ENCODE measurements around the gene UFC1. TPM values are rescaled to one million over a fixed set of nuclear protein-coding genes. Genes with fewer than 3 reads are reported as not detected.

The UFC1 gene
- total and polyA plus RNA-seq, 2 donors from 2014 or later, result 96.9 to 175 TPM

DNA sequence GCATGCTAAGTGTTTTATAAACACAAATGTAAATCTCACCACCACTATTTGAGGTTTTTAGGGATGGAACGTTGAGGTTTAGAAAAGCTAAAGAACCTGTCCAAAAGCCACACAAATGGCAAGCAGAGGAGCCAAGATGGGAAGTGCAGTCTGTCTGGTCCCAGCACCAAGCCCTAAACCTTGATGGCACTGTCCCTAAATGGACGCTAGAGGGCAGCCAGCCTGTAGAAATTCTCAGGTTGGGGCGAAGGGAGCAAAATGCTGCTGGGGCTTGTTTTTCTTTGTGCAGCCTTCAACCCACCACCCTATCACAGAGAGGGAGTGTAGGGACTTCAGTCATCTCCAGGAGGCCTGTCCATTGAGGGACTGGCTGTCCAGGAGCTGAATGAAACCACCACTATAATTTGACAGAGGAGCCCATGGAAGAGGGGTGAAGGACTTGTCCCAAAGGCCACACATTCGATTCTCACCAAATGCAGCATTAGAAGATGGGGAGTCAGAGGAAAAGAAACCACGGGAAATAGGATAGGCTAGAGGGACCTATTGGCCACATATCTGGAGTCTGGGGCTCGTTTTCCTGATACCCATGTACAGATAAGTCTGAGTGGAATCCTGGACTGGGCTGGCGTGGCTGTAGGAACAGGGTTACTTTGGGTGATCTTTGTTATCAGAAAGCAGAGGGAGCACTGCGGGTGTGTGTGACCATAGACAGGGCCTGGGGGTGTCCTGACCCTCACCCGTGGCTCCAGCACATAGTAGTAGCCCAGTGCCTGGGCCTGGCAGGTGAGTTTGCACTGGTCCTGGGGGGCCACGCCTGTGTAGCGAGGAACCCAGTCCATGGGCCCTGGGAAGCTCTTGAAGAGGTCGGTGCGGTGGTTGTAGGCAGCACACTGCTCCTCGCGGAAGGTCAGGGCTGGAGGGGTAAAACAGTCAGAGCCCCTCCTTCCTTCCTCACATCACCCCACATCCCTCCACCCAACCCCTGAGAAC, 39.0 kb downstream of the UFC1 start:
- FAIRE-seq, result no peak
- peaks cover 0 to 7% (median 5%) of the 10 kb centered on the region in 3 donors for H3K4me1 ChIP-seq (ENCODE audit: control insufficient read depth in 2 of 3, insufficient read depth in 2 of 3, low read depth in 1 of 3, low read length in 3 of 3)

DNA sequence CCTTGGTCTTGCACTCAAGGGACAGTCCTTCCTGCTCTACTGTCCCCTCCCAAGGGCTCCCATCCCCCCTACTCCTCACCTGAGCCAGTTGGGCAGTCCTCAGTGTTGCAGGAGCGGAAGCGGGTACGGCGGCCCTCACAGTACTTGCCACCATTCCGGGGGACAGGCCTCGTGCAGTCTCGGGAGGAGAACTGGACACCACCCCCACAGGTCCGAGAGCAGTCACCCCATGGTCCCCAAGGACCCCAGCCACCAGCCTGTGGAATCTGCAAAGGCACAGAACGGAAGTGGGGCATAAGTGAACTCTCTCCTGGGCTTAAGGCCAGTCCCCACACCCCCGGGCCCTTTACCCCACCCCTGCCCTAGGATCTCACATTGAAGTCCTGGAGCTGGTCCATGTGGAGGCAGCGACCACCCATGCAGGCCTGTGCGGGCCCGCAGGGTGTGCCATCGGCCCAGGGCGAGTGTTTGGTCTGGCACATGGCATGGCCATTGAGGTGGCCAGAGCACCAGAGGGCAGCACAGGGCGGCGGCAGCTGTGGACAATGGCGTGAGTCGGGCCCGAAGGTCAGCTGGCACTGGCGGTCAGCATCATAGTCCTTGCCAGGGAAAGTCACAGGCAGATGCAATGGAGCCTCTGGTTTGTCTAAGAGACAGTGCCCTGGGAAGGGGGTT, 39.9 kb downstream of the UFC1 start:
- DNase-seq (peak in 1 of 5 donors; percentile 68), FAIRE-seq (no peak)
- H3K27ac ChIP-seq (ENCODE audit: low read depth in 2 of 2, low read length in 2 of 2), result no peak overlapping the region
- intact Hi-C loops (cut with DNase I), result no loop called here
- no peaks in the 10 kb centered on the region for H3K9me3 ChIP-seq (ENCODE audit: control insufficient read depth in 2 of 3, insufficient read depth in 1 of 3, low read length in 3 of 3)
- H3K4me1 ChIP-seq (ENCODE audit: control insufficient read depth in 2 of 3, insufficient read depth in 2 of 3, low read depth in 1 of 3, low read length in 3 of 3), result peaks cover 0 to 14% (median 5%) of the 10 kb centered on the region in 3 donors
- no peak overlapping the region for H3K9ac ChIP-seq (ENCODE audit: low read length in 3 of 3)
- TF ChIP-seq, protein P1, sequence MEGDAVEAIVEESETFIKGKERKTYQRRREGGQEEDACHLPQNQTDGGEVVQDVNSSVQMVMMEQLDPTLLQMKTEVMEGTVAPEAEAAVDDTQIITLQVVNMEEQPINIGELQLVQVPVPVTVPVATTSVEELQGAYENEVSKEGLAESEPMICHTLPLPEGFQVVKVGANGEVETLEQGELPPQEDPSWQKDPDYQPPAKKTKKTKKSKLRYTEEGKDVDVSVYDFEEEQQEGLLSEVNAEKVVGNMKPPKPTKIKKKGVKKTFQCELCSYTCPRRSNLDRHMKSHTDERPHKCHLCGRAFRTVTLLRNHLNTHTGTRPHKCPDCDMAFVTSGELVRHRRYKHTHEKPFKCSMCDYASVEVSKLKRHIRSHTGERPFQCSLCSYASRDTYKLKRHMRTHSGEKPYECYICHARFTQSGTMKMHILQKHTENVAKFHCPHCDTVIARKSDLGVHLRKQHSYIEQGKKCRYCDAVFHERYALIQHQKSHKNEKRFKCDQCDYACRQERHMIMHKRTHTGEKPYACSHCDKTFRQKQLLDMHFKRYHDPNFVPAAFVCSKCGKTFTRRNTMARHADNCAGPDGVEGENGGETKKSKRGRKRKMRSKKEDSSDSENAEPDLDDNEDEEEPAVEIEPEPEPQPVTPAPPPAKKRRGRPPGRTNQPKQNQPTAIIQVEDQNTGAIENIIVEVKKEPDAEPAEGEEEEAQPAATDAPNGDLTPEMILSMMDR (IDR thresholded peaks at IDR 0.05; ENCODE audit: borderline replicate concordance, extremely low read depth, insufficient read depth), result peak; percentile 33
- peaks cover 0 to 4% (median 0%) of the 10 kb centered on the region in 3 donors for H3K36me3 ChIP-seq (ENCODE audit: control insufficient read depth in 2 of 3, insufficient read depth in 3 of 3, low read length in 3 of 3)
- no peak overlapping the region for H3K4me3 ChIP-seq (ENCODE audit: low read length in 3 of 3)
- no peaks in the 10 kb centered on the region for H3K27me3 ChIP-seq (ENCODE audit: control insufficient read depth, insufficient read depth, low read length)

More for the DNA sequence above, 39.0 kb downstream of the UFC1 start:
- Histone ChIP-seq H3K27ac (ENCODE audit: low read depth in 2 of 2, low read length in 2 of 2) (no peak overlapping the region), H3K27me3 (ENCODE audit: control insufficient read depth, insufficient read depth, low read length) (no peaks in the 10 kb centered on the region), H3K9ac (ENCODE audit: low read length in 3 of 3) (no peak overlapping the region), H3K9me3 (ENCODE audit: control insufficient read depth in 2 of 3, insufficient read depth in 1 of 3, low read length in 3 of 3) (no peaks in the 10 kb centered on the region), H3K4me3 (ENCODE audit: low read length in 3 of 3) (no peak overlapping the region), H3K36me3 (ENCODE audit: control insufficient read depth in 2 of 3, insufficient read depth in 3 of 3, low read length in 3 of 3) (peaks cover 0 to 4% (median 0%) of the 10 kb centered on the region in 3 donors)
- intact Hi-C loops (cut with DNase I), result no loop called here
- peak; percentile 63 to 88 (median 66) for DNase-seq
- TF ChIP-seq, protein P1 (IDR thresholded peaks at IDR 0.05; ENCODE audit: borderline replicate concordance, extremely low read depth, insufficient read depth), result peak; percentile 88

DNA sequence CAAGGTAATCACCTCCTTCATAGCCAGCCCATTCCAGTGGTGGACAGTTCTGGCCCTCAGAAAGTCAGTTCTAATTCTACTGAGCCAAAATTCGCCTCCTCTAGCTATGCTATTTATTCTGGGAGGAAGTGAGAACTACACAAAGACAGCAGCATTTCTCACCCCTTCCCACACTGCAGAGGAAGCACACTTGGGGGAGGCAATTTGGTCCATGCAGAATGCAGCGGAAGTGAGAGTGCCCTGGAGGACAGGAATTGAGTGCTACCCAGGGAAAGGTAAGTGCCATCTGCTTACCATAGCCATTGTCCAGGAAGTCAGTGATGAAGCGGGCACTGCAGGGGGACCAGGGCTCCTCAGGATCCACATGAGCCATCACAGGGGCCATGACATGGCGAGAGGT, 41.4 kb downstream of the UFC1 start:
- Histone ChIP-seq H3K9ac (ENCODE audit: low read length in 3 of 3) (peak overlapping the region in 1 of 3 donors; percentile 16), H3K27me3 (ENCODE audit: control insufficient read depth, insufficient read depth, low read length) (no peaks in the 10 kb centered on the region), H3K4me3 (ENCODE audit: low read length in 3 of 3) (no peak overlapping the region), H3K4me1 (ENCODE audit: control insufficient read depth in 2 of 3, insufficient read depth in 2 of 3, low read depth in 1 of 3, low read length in 3 of 3) (peaks cover 0 to 14% (median 14%) of the 10 kb centered on the region in 3 donors), H3K27ac (ENCODE audit: low read depth in 2 of 2, low read length in 2 of 2) (no peak overlapping the region), H3K9me3 (ENCODE audit: control insufficient read depth in 2 of 3, insufficient read depth in 1 of 3, low read length in 3 of 3) (no peaks in the 10 kb centered on the region), H3K36me3 (ENCODE audit: control insufficient read depth in 2 of 3, insufficient read depth in 3 of 3, low read length in 3 of 3) (peaks cover 0 to 4% (median 0%) of the 10 kb centered on the region in 3 donors)
- TF ChIP-seq, protein P1 (IDR thresholded peaks at IDR 0.05; ENCODE audit: borderline replicate concordance, extremely low read depth, insufficient read depth), result no peak
- intact Hi-C loops (cut with DNase I), result no loop called here
- FAIRE-seq (no peak), DNase-seq (peak in 1 of 5 donors; percentile 22)
